Cardiac fibroblast (primary cell): ENCODE measurements around the gene MYH7B.
A peak's percentile ranks its signal among the peaks of the same experiment; 100 is the strongest.

ENCODE experiments used
- DNase-seq, 2 donors: peaks; one replicate each; pipeline versions ENCODE4 v3.0.0 to v3.0.0-alpha.2; 2010; ENCODE audit warnings: low read depth in 2 of 2
- H3K4me3 ChIP-seq, 2 donors: replicated peaks in 1 of 2; 1 replicate in 1 of 2; 2 replicates in 1 of 2; pipeline ENCODE4 v1.5.1; 2011; ENCODE audit warnings: low read depth in 2 of 2, low read length in 2 of 2, mild to moderate bottlenecking in 2 of 2, moderate library complexity in 1 of 2
- CTCF ChIP-seq: IDR thresholded peaks from one replicate; pipeline ENCODE4 v1.5.1; 2011; ENCODE audit warnings: low read depth, mild to moderate bottlenecking, low read length, inconsistent platforms

The MYH7B gene

GRCh38 chr20:34999782-35000181, 44.1 kb downstream of the MYH7B start:
- TF ChIP-seq CTCF, result no peak
- DNase-seq, result no peak
- no peak overlapping the region for H3K4me3 ChIP-seq

- DNase-seq, result no peak
- TF ChIP-seq CTCF, result no peak
- H3K4me3 ChIP-seq, result no peak overlapping the region
Measured at GRCh38 chr20:35000311-35000921, 44.7 kb downstream of the MYH7B start.

GRCh38 chr20:35000922-35001595, 45.4 kb downstream of the MYH7B start:
- H3K4me3 ChIP-seq, result no peak overlapping the region
- DNase-seq, result no peak
- TF ChIP-seq CTCF, result no peak

GRCh38 chr20:35001596-35002362, 46.1 kb downstream of the MYH7B start:
- no peak overlapping the region for H3K4me3 ChIP-seq
- peak; percentile 38 for TF ChIP-seq CTCF
- DNase-seq, result no peak

DNA sequence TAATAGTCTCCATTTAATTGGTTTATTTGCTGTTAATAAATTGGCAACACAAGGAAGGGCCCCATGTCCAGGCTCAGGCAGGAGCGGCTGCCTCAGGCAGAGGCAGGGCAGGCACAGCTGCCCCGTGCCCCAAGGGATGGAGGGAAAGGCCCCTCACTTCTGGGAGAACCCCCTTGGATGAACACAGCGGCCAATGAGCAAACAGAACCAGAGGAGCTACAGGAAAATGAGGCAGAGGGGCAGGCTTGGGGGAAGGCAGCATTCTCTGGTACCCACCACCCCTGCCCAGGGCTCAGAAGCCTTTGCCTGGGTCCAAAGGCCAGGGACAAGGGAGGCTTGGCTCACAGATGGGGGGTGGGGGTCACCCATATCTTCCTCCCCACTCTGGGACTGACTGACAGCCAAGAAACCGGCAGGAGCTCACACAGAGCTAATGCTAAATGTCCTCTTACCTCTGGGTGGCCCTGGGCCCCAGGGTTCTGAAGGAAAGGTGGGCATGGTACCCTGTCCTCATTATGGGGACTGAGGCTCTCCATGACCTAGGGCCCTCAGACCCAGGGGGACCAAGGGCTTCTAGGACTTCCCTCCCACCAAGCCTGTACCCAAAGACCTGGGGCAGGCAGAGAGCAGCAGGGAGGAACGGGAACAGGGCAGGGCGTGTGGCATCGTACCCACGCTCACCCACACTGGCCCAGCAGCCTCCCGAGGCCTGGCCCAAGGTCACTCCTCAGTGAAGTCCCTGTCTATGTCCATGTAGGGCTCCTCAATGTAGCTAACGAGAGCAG, 47.0 kb downstream of the MYH7B start:
- DNase-seq, result no peak
- H3K4me3 ChIP-seq, result no peak overlapping the region
- no peak for TF ChIP-seq CTCF

DNA sequence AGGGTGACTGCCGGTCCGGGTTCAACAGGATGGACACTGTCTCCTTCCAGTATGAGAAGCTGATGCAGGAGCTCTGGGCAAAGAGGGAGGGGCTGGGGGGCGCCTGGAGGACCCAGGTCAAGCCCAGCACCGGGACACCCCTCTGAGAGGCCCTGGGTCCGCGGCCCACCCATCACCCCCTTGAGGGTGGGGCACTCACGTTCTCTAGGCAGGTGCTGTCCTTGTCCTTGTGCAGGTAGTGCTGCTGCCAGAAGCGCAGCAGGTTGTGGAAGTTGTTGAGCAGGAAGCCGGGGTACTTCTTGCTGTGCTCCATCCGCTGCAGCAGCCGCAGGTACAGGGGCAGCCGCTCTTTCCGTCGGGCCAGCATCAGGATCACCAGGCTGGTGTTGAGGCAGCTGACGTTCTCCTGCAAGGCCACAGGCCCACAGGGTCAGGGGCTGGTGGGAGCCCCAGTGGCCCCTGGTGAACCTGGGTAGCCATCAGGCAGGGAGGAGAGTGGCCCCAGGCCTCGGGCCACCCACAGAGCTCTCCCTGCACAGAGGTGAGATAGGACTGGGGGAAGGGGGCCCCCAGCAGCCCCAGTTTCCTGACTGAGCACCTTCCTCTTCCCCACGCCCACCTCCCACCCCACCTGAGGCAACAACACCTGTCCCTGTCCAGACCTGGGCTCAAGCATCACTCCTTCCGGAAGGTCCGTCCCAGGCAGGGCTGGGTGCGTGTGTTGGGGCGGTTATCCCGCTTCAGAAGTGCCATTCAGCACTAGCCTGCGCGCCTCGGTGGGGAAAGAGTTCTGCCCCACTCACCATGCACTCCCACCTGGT, 47.8 kb downstream of the MYH7B start:
- DNase-seq, result no peak
- H3K4me3 ChIP-seq, result no peak overlapping the region
- TF ChIP-seq CTCF, result no peak
